ENCODE measurements around the gene CADM4. TPM values are rescaled to one million over a fixed set of nuclear protein-coding genes. Genes with fewer than 3 reads are reported as not detected.
"Not testable (repeated sequence)": the region's sequence is repeated elsewhere in the genome, so short reads cannot be mapped to it uniquely, and the experiment has no call there.

CADM4 gene
- total RNA-seq, 1 experiment from 2014 or later = 2.5 TPM

DNA sequence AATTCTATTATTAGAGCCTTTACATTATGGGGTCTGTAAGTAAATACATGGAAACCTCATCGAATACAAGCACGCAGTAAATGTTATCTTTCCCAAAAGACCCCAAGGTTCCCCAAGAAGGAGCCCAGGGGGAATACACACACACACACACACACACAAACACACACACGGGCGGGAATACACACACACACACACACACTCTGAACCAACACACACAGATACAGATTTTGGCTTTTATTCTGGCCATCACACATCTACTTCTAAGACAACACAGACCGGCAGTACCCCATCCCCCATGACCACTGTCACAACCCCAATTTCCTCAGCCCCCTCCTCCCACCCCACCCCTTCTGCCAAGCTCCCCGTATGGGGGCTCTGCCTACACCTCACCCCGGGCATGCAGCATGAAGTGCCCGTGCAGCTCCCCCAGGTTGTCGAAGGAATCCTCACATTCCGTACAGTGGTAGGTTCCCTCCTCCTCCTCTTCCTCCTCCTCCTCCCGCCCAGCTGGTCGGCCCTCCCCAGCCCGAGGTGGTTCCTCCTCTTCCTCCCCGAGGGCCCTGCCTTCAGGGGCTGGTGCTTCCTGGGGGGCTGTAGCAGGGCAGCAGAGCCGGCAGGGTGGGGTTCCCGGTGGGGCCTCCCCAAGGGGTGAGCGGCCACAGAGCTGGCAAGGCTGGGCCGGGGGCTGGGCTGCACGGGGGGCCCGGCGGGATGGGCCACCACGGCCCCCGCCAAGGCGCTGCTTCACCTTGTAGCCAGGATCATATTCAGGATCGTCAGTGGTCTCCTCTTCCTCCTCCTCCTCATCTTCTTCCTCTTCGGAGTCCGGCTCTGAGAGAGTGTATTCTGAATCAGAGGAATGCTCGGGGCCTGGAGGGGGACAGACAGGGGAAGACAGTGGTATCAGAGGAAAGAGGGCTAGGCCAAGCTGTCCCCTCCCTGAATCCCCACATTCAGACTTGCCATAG is 32.1 kb downstream of the CADM4 start:
- no peak for DNase-seq (ENCODE audit: low read depth)

DNA sequence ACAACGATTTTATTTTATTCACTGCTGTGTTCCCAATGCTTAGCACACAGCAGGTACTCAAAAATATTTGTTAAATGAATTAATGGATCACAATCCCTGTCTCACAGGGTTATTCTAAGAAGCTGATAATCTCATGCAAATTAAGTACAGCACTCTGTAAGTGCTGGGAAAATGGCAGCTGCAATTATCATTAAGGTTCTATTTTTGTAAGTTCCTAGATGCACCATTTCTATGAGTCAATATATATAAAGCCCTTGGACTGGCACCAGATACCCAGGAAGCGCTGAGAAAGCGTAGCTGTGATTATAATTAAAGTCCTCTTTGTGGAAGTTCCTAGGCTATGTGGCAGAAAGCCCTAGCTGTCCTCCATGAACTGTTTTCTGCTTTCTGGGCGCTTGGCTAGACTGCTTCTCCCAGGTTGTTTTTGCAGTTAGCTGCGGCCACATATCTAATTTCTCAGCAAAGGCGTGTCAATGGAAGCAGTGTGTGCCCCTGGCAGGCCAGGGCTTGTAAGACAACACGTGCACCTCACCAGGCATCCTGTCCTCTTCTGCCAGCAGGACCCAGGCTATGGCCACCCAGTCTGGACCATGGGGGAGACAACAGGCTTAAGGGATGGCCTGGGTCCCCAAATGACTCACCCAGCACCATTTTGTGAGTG is 33.0 kb downstream of the CADM4 start:
- DNase-seq (ENCODE audit: low read depth) = no peak

DNA sequence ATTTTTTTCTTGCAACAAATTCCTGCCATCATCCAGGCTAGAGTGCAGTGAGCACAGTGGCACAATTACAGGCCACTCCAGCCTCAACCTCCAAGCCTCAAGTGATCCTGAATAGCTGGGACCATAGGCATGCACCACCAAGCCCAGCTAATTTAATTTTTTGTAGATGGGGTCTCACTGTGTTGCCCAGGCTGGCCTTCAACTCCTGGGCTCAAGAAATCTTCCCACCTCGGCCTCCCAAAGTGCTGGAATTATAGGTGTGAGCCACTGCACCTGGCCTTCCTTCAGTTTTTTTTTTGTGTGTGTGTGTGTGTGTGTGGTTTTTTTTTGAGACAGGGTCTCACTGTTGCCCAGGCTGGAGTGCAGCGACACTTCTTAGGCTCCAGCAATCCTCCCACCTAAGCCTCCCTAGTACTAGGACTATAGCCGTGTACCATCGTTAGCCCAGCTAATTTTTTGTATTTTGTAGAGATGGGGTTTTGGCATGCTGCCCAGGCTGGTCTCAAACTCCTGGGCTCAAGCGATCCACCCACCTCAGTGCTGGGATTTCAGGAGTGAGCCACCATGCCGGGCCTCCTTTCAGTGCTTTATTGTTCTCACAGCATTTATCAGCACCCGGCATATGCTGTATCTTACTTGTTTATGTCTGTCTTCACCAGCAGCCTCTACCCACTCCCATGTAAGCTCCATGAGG is 33.6 kb downstream of the CADM4 start:
- no peak for DNase-seq (ENCODE audit: low read depth)

DNA sequence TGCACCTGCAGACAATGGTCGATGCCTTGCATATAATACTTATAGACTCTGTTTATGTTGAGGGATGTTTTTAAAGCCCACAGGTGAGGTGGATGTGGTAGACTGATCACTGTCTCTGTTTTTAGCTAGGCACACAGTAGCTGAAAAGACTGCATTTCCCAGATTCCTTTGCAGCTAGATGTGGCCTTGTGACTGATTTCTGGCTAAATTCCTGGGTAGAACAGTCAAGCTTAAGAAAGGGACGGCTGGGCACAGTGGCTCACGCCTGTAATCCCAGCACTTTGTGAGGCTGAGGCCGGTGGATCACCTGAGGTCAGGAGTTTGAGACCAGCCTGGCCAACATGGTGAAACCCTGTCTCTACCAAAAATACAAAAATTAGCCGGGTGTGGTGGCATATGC is 39.3 kb downstream of the CADM4 start:
- DNase-seq (ENCODE audit: low read depth) = not testable (repeated sequence)

DNA sequence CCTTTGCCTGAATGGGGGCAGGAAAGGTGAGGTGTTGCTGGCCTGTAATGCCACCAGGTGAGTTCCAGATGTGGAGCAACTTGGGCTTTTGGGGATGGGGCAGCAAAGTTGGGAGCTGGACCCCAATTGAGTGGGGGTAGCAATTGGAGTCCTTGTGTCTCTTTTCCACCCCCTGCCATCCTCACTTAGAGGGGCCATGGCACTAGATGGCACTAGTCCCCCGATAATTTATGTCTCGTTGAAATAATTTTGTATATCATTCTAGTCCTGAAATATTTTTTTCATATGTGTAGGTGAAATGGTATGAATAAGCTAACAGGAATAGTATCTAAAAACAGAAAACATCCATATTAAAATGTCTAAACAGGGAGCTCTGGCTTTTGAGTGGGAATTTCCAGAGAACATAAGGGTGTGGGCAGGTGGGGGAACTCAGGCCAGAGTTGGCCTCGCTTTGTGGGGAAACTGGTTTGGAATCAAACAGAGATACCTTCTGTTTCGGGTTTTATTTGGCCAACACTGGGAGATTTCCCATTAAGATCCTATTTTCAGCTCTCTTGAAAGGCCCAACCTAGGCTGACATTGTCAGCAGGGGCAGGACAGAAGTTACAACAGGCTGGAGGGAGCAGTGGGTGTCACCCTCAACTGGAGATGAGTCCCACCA is 39.9 kb downstream of the CADM4 start:
- no peak for DNase-seq (ENCODE audit: low read depth)

DNA sequence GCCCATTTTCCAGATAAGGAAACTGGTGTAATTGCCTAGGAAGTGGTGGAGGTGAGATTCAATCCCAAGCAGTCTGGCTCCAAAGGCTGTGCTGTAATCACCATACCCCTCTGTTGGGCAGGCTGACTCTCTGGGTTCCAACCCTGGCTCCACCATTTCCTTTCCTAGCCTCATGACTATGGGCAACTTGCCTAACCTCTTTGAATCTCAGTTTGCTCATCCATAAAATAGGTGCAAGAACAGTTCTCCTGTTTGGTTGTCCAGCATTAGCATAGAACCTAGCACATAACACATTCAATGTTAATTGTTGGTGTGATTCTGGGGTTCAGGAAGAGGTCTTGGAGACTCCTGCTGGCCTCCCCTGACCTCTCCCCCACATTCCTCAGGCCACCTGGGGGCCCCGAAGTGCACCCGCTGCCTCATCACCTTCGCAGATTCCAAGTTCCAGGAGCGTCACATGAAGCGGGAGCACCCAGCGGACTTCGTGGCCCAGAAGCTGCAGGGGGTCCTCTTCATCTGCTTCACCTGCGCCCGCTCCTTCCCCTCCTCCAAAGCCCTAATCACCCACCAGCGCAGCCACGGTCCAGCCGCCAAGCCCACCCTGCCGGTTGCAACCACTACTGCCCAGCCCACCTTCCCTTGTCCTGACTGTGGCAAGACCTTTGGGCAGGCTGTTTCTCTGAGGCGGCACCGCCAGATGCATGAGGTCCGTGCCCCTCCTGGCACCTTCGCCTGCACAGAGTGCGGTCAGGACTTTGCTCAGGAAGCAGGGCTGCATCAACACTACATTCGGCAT is 41.0 kb downstream of the CADM4 start:
- DNase-seq (ENCODE audit: low read depth) = no peak

DNA sequence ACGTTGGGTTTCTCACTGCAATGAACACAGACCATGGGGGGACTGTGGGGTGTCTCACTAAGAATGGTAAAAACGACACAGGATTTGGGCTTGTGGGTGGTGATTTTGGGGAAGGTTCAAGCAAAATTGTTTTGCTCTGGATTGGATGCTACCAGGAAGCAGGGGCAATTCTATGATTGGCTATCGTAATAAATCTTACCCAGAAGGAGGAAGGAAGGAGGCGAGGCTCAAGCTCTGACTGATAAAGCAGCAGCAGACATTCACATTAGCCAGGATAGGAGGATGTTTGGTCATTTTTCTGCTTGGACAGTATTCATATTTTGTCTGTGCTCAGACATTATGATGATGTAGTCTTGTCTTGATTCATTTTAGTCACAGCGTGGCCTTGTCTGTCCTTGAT is 41.8 kb downstream of the CADM4 start:
- DNase-seq (ENCODE audit: low read depth) = no peak

DNA sequence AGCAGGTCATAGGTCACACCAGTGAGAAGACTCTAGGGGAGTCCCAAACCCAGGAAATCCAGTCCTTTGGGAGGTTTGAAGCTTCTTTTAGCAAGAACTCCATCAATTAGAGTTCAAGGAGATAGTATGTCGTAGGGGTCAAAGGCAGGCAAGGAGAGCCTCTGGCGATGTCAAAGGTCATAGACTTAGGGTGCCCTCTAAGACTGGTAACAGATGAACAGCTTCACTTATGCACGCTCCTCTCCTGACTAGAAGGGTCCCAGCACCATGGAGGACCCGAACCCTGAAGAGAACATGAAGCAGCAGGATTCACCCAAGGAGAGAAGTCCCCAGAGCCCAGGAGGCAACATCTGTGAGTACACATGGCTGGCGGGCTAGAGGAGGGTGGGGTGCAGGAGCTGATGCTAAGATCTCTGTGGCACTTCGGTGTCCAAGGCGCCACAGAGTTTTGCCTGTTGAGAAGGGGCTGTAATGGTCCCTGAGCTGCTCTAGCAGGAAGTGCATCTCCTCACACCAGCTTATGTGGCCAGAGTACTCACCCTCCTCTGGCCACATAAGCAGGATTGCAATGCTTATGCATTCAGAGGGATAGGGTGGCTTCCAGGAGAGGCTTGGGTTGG is 42.7 kb downstream of the CADM4 start:
- no peak for DNase-seq (ENCODE audit: low read depth)

DNA sequence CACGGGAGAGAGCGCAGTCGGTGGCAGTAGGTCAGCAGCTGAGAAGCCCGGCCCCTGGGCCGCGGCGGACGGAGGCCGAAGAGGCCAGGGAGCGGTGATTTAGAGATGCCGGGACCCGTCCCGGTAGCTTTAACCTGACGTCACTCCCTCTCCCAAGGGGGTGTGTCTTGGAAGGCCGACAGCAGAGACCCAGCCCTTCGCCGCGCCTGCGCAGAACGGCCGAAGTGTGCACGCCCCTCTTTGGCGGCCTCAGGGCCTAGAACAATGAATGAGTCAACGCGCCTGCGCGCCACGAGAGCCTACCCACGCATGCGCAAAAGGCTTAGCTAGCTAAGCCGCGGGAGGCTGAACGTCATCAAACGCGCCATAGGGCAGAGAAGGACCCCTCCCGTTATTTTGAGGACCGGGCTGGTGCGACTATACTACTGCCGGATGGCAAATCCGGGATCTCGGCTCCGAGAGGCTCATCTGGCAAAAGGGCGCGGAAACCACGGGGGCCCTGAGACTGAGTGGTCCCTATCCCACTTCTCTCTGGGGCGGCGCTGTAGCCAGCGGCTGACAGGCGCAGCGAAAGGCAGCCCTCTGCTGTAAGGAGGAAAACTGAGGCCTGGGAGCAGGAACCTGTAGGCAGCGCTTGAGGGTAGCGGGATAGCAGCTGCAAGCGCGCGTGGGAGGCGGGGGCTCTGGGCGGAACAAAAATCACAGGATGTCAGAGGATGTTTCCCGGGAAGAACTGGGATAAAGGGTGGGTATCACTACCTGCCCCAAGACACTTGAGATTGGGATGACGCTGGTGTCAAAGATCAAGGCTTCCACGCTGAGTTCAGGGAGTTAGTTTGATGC is 43.4 kb downstream of the CADM4 start, which contains the start of the genes IRGQ and ZNF576:
Gene IRGQ (minus strand): TSS at position 136 of the 843 bp plus-strand sequence. CDS start 796 bp downstream, outside the sequence.
Gene ZNF576 (plus strand): TSS at position 597 of the 843 bp plus-strand sequence. CDS start 514 bp downstream, outside the sequence.
- peak; percentile 98 for DNase-seq (ENCODE audit: low read depth)

DNA sequence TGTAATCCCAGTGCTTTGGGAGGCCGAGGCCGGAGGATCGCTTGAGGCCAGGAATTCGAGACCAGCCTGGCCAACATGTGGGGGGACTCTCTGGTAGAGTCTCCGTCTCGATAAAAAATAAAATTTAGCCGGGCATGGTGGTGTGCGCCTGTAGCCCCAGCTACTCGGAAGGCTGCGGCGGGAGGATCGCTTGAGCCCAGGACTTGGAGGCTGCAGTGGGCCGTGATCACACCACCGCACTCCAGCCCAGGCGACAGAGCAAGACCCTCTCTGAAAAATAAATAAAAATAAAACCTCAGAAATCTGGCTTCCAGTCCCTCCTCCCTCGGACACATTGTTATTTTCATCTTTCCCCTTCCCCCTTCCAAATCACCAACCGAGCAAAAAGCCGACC is 44.0 kb downstream of the CADM4 start:
- no peak for DNase-seq (ENCODE audit: low read depth)

DNA sequence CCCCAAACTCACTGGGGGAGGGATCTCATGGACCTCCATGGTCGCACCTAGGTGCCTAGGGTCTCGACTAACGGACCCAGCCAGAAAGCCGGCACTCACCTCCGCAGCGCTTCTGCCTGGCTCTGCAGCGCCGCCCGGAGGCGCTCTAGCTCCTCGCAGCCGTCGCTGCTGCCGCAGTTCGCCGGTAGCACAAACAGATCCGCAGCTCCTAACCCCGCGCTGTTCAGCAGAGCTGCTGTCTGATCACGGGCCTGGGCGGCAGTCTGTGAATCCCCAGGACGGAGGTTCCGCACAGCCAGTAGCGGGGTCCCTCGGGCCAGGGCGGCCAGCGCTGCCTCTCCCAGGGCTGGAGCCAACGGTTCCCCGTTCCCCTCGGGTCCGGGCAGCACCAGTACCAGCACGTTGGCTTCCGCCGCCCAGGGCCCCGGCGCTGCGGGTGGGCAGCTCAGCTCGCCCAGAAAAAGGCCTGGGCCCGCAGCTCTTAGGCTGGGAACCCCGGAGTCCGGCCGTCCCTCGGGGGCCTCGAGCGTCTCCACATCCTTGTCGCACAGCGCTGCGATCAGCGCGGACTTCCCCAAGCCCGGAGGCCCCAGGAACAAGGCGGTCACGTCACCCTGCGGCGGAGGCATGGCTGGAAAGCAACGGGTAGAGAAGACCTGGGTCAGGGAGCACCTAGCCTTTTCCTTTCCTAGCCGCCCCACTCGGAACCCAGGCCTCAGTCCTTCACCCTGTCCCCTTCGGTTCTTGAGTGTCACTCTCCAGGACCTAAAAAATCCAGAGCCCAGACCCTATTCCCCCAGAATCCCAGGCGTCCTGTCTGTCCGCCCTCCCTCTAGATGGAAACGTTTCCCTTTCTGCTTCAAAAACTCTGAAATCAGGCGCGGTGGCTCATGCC is 44.7 kb downstream of the CADM4 start:
- peak; percentile 59 for DNase-seq (ENCODE audit: low read depth)

DNA sequence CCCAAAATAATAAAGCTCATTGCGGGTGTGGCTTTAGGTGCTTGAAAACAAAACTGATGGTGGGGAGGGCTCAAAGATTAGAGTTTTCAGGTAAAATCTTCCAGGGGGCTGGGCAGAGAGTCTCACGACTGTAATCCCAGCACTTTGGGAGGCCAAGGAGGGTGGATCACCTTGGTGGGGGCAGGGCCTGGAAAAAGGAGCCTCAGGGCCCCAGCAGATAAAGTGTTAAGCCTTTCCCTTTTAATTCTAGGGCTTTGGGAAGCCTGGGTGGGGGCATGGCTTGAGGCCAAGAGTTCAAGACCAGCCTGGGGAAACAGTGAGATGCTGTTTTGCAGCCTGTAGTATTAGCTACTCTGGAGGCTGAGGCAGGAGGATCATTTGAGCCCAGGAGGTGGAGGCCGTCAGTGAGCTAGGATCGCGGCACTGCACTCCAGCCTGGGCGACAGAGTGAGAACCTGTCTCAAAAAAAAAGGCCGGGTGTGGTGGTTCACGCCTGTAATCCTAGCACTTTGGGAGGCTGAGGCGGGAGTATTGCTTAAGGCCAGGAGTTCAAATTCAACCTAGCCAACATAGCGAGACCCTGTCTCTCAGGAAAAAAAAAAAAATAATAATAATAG is 45.5 kb downstream of the CADM4 start:
- no peak for DNase-seq (ENCODE audit: low read depth)

DNA sequence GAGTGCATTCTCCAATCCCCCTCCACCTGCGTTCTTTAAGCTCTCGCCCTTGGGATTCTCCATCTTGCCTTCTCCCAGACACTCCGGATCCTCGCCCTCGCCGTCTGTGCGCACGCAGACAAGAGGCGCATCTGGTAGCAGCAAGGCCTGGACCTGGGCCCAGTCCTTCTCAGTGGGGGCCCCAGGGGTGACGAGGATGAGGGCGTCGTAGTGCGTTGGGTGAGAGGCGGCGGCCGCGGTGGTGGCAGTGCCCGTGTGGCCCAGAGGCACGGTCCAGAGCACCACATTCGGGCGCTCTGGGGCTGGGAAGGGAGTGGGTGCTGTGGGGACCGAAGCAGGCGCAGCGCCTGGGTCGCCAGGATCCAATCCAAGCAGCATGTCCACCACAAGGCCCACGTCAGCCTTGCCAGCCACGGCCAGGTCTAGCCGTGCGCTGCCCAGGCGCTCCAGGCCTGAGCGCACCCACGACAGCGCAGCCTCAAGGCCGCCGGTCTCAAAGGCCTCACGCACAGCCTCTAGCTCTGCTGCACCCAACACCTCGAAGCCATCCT is 46.8 kb downstream of the CADM4 start:
- no peak for DNase-seq (ENCODE audit: low read depth)

DNA sequence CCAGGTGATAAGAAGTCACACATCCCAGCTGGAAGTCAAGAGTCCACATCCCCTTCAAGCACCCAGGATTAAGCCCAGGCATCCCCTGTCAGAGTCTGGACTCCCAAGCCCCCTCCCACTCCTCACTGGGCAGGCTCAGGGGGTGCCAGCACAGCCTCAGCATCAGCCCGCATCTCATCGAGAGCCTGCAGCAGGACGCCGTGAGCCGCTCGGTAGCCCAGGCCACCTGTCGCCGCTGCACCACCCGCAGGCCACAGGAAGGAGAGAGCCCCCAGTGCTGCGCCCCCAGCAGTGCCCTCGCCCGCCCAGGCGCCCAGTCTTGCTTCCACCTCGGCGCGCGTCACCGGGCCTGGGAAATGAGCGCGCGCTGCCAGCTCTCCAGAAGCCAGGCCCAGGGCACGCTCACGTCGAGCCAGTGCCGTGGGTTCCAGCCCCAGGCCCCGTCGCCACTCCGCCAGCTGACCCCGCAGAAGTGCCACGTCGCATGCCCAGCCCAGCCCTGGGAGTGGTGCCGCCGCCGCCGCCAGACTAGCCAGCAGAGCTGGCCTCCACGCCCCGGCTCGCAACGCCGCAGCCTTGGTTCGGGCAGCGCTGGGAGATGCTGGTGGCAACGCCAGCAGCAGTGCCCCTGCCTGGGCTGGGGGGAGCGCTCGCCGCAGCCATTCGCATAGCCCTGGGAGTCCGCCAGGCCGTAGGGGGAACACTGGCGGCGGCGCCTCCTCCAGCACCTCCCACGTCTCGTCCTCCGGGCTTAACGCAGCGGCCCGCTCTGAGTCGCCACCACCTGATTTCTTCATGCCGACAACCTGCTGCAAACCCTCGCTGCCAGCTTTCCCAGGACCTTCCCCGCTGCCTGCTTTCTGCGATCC is 47.5 kb downstream of the CADM4 start:
- DNase-seq (ENCODE audit: low read depth) = no peak

DNA sequence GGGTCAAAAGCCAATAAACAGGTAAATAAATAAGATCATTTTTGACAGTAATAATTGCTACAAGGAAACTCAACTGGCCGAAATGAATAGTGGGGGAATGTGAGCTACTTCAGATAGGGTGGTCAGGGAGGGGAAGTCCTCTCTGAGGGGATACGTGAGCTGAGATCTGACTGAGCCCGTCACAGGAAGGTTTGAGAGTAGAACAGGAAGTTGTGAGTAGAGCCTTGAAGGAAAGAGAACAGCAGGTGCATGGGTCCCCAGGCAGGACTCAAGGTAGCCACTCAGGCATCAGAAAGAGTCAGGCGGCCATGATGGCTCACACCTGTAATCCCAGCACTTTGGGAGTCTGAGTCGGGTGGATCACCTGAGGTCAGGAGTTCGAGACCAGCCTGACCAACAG is 50.0 kb downstream of the CADM4 start:
- DNase-seq (ENCODE audit: low read depth) = no peak

DNA sequence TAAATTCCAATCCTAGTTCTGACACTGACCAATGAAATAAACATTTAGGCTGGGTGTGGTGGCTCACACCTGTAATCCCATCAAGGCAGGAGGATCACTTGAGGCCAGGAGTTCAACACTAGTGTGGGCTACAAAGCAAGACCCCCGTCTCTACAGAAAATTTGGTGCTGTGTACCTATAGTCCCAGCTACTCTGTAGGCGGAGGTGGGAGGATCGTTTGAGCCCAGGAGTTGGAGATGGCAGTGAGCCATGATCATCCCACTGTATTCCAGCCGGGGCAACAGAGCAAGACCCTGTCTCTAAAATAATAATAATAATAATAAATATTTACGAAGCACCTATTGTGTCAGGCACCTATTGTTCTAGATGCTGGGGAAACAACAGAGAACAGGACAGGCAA is 50.4 kb downstream of the CADM4 start:
- DNase-seq (ENCODE audit: low read depth) = no peak

DNA sequence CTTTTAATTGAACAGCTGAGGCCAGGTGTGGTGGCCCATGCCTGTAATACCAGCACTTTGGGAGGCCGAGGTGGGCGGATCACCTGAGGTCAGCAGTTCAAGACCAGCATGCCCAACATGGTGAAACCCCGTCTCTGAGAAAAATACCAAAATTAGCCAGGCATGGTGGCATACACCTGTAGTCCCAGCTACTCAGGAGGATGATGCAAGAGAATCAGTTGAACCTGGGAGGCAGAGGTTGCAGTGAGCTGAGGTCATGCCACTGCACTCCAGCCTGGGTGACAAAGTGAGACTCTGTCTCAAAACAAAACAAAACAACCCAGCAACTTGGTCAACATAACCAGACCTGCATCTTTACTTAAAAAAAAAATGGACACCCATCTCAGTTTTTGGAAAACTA is 52.6 kb downstream of the CADM4 start:
- not testable (repeated sequence) for DNase-seq (ENCODE audit: low read depth)

Measured in RPMI7951 (cell line).